ENCODE measurements around the gene GSC2. TPM values are rescaled to one million over a fixed set of nuclear protein-coding genes. Genes with fewer than 3 reads are reported as not detected.

GSC2 gene
- total and polyA plus RNA-seq, 2 of the 8 experiments (the other 6 are each of a cell fraction or from before 2014, with no cell fraction given), result 0.17 to 0.48 TPM

DNA sequence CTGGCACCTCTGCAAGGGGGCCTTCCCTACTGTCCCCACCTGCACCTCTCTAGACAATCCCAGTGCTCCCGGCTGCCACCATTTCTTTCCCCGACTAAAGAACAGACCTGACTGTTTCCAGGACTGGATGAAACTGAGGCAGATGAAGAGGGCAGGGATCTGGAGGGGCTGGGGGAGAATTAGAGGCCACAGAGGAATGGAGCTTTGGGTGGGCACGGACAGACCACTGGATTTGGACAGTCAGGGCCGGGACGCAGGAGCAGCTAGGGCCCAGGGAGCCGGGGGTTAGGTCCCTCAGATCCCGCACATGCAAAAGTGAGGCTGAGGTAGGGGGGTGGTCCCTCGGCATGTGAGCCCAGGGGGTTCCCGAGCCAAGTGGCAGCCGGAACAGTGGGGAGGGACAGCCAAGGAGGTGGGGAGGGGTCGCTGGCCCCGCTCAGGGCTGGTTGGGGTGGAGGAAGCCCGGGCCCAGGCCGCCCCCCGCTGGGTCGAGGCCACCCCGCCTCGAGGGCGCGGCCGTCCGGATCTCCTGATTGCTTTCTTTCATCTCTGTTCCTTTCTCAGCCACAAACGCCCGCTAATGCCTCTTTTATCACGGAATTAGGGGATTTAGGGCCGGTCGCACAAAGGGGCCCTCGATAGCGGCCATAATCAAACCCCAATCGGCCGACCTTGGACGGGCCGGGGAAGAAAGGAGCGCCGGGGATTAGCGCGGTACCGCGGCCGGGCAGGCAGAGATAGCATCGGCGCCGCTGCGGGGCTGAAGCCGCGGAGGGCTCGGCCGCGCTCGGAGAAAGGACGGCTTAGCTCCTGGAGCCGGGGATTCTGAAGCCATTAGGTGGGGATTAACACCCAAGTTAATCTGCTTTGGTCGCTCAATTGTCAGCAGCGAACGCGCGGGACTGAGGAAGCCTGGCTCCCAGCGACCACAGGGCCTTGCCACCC lies 19.2 kb upstream of the GSC2 start:
- Histone ChIP-seq H2BK15ac (ENCODE audit: low read length) (0 out of 2 replicates have a peak overlapping the region, but pooled peaks have one; percentile 61), H2BK5ac (ENCODE audit: low read depth, low read length) (no peak overlapping the region), H3K4me1 (replicated peaks in 1 of 4; ENCODE audit: control insufficient read depth in 3 of 4, insufficient read depth in 4 of 4, low read length in 3 of 4) (peaks cover 0 to 25% (median 18%) of the 10 kb centered on the region in 4 experiments; a peak in 6 of 7 replicates), H2BK12ac (ENCODE audit: low read depth, low read length) (0 out of 2 replicates have a peak overlapping the region, but pooled peaks have one; percentile 9), H3K36me3 (ENCODE audit: control insufficient read depth in 2 of 4, insufficient read depth in 4 of 4, low read length in 3 of 4) (no peaks in the 10 kb centered on the region; a peak in 1 of 8 replicates), H4K91ac (replicated peaks; ENCODE audit: insufficient read length, low read length) (peak overlapping the region; percentile 59), H4K20me1 (replicated peaks in 1 of 2; ENCODE audit: control insufficient read depth in 1 of 2, insufficient read depth in 2 of 2, low read length in 2 of 2) (peaks cover 2 to 19% of the 10 kb centered on the region in 2 experiments), H3K27ac (ENCODE audit: low read depth, low read length) (no peak overlapping the region), H2BK20ac (ENCODE audit: low read length) (no peak overlapping the region), H3K4me3 (ENCODE audit: extremely low read depth in 1 of 4, insufficient read depth in 2 of 4, low read depth in 3 of 4, low read length in 4 of 4) (peak overlapping the region; percentile 20 to 57 (median 34); a peak in 7 of 8 replicates), H2AK5ac (ENCODE audit: low read depth, low read length) (no peak overlapping the region), H3K27me3 (replicated peaks in 1 of 4; ENCODE audit: control insufficient read depth in 3 of 4, extremely low read depth in 1 of 4, insufficient read depth in 3 of 4, low read length in 3 of 4) (peaks cover 20 to 46% (median 38%) of the 10 kb centered on the region in 4 experiments), H3K9me3 (ENCODE audit: insufficient read depth in 2 of 2, low read depth in 1 of 2, low read length in 1 of 2) (no peaks in the 10 kb centered on the region), H4K8ac (ENCODE audit: extremely low read depth, insufficient read depth, low read length) (peak overlapping the region; percentile 69; the same call in 1 of the 2 replicates), H2BK120ac (replicated peaks; ENCODE audit: low read depth, low read length) (no peak overlapping the region), H3K18ac (ENCODE audit: extremely low read depth, low read length) (peak overlapping the region; percentile 32), H3K14ac (ENCODE audit: insufficient read length) (no peak overlapping the region), H3K56ac (replicated peaks; ENCODE audit: insufficient read length, low read depth, low read length) (peak overlapping the region; percentile 18), H3K23ac (ENCODE audit: insufficient read length) (no peak overlapping the region), H3K23me2 (ENCODE audit: low read depth, low read length) (peaks cover 10% of the 10 kb centered on the region), H3K79me2 (ENCODE audit: control insufficient read depth in 1 of 2, insufficient read depth in 2 of 2, low read length in 2 of 2) (peaks cover 5 to 23% of the 10 kb centered on the region in 2 experiments; a peak in 3 of 4 replicates), H3K4ac (replicated peaks; ENCODE audit: insufficient read length, low read depth, low read length) (no peak overlapping the region), H3K9ac (replicated peaks in 1 of 4; ENCODE audit: extremely low read depth in 1 of 4, low read depth in 3 of 4, low read length in 3 of 4) (peak overlapping the region in 1 of 4 experiments; percentile 2; a peak in 1 of 7 replicates), H3K4me2 (ENCODE audit: insufficient read depth in 1 of 2, low read depth in 2 of 2, low read length in 2 of 2) (peak overlapping the region; percentile 73 to 95), H4K5ac (ENCODE audit: insufficient read length, low read depth, low read length) (no peak overlapping the region), H3K79me1 (ENCODE audit: low read depth, low read length) (peaks cover 15% of the 10 kb centered on the region), H2AFZ (ENCODE audit: low read length) (no peak overlapping the region)
- 25% methylated on average over 45 of the region's 58 CpGs; no CpG with 5 or more reads in 1 of the 2 experiments for WGBS, 2 experiments (ENCODE audit: extremely low coverage in 1 of 2, insufficient coverage in 1 of 2, insufficient read length in 1 of 2, insufficient replicate concordance in 2 of 2, low coverage in 1 of 2, low lambda C conversion rate in 2 of 2, missing lambda C conversion rate in 1 of 2)
- CTCF ChIA-PET (ENCODE audit: partially characterized antibody), result interaction anchor here (0.9 to 2.2 kb wide), 6 partner anchors 18 to 133 kb away, joined by 3 to 10 read pairs (median 4); partner anchors contain the start of gene ESS2
- no peak for FAIRE-seq
- POLR2A ChIA-PET (ENCODE audit: partially characterized antibody), result interaction anchor here (0.7 to 2.2 kb wide), 4 partner anchors 8 to 180 kb away, joined by 3 to 9 read pairs (median 4); partner anchors contain the start of gene SLC25A1
- peak in 1 of 2 experiments; percentile 68 for DNase-seq (ENCODE audit: low read depth in 1 of 2, low spot score in 2 of 2)
- TF ChIP-seq RAD21 (IDR thresholded peaks at IDR 0.05 in 1 of 2, conservative IDR thresholded peaks at IDR 0.05 in 1 of 2; ENCODE audit: low read depth in 2 of 2, low read length in 2 of 2) (no peak), ZNF274 (IDR thresholded peaks at IDR 0.05; ENCODE audit: borderline replicate concordance, extremely low read depth, low read length) (no peak), SAP30 (IDR thresholded peaks at IDR 0.05; ENCODE audit: insufficient read depth, insufficient replicate concordance, low read length) (no peak), SP1 (IDR thresholded peaks at IDR 0.05; ENCODE audit: low read depth, low read length) (no peak), CBX5 (IDR thresholded peaks at IDR 0.05; ENCODE audit: low read depth, low read length) (no peak), POLR2AphosphoS5 (IDR thresholded peaks at IDR 0.05; ENCODE audit: low read depth, low read length) (no peak), SIRT6 (IDR thresholded peaks at IDR 0.05; ENCODE audit: low read length) (no peak), GTF2F1 (IDR thresholded peaks at IDR 0.05; ENCODE audit: borderline replicate concordance, low read depth, low read length) (no peak), POLR2A (IDR thresholded peaks at IDR 0.05; ENCODE audit: control extremely low read depth in 1 of 2, low read depth in 2 of 2, low read length in 2 of 2) (no peak)
- TF ChIP-seq, protein P1, sequence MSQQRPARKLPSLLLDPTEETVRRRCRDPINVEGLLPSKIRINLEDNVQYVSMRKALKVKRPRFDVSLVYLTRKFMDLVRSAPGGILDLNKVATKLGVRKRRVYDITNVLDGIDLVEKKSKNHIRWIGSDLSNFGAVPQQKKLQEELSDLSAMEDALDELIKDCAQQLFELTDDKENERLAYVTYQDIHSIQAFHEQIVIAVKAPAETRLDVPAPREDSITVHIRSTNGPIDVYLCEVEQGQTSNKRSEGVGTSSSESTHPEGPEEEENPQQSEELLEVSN (IDR thresholded peaks at IDR 0.05), result no peak

Data from H1 (cell line).